ENCODE data around the gene GRIK1.

GRIK1 gene

GRCh38 chr21:29513535-29513934 lies 426.3 kb downstream of the GRIK1 start:
- no peak for DNase-seq

- no peak for DNase-seq
These were observed 428.7 kb downstream of the GRIK1 start for GRCh38 chr21:29511096-29511495.

GRCh38 chr21:29509121-29509520 lies 430.7 kb downstream of the GRIK1 start:
- no peak for DNase-seq

- DNase-seq: no peak
These were observed 431.5 kb downstream of the GRIK1 start for GRCh38 chr21:29508301-29508700.

- DNase-seq: no peak
These were observed 432.8 kb downstream of the GRIK1 start for GRCh38 chr21:29506947-29507346.

GRCh38 chr21:29506214-29506613 lies 433.6 kb downstream of the GRIK1 start:
- DNase-seq: no peak

- no peak for DNase-seq
These were observed 435.0 kb downstream of the GRIK1 start for GRCh38 chr21:29504751-29505321.

- DNase-seq: no peak
These were observed 438.3 kb downstream of the GRIK1 start for GRCh38 chr21:29501451-29501850.

GRCh38 chr21:29499734-29500343 lies 440.0 kb downstream of the GRIK1 start:
- DNase-seq: peak; percentile 16

GRCh38 chr21:29499229-29499628 lies 440.6 kb downstream of the GRIK1 start:
- no peak for DNase-seq

- no peak for DNase-seq
These were observed 443.5 kb downstream of the GRIK1 start for GRCh38 chr21:29496337-29496736.

- DNase-seq: no peak
These were observed 449.8 kb downstream of the GRIK1 start for GRCh38 chr21:29490016-29490415.

- DNase-seq: no peak
These were observed 452.6 kb downstream of the GRIK1 start for GRCh38 chr21:29487154-29487553.

Data from suppressor macrophage treated with lipopolysaccharide for 4 hours (primary cell).